IMR-90 (cell line): Measurements from ENCODE around the gene ANKS4B. TPM values are rescaled to one million over a fixed set of nuclear protein-coding genes. Genes with fewer than 3 reads are reported as not detected.

Experiments
- ATAC-seq: fragments of 200-7000 bp; cut with Tn5 transposase; 2 replicates; pipeline ENCODE4 v1.9.1; 2020; ENCODE audit warnings: low read depth, mild to moderate bottlenecking, moderate library complexity
- BruUV-seq: library from RNA; stranded (reverse); fragments of 400-500 nt; replicated peaks from 2 replicates; lab custom pipeline; 2021; lab: Mats Ljungman, UMichigan
- CTCF ChIA-PET: fragments of 300-600 bp; formaldehyde crosslinking; extraction: SDS; loops from one replicate; lab custom pipeline; 2021; ENCODE audit warnings: antibody characterized with exemption; lab: Yijun Ruan, JAX
- POLR2A ChIA-PET: fragments of 300-600 bp; sonication (Branson Sonifier 250); formaldehyde crosslinking; loops from one replicate; lab custom pipeline; 2022; ENCODE audit warnings: antibody characterized with exemption; ENCODE audit not compliant: unreplicated experiment; lab: Charles Lee
- DNase-seq: peaks from one replicate; pipeline ENCODE4 v3.0.0; 2013
- H2AFZ ChIP-seq: replicated peaks from 2 replicates; pipeline ENCODE3; 2013; ENCODE audit warnings: low read length, mild to moderate bottlenecking; ENCODE audit not compliant: poor library complexity
- H2AK5ac ChIP-seq: 2 replicates; pipeline ENCODE4 v1.6.1; 2013; ENCODE audit warnings: low read depth, low read length, inconsistent platforms
- H2AK9ac ChIP-seq: replicated peaks from 2 replicates; pipeline ENCODE3; 2013; ENCODE audit warnings: mild to moderate bottlenecking, low read depth, low read length, moderate library complexity; ENCODE audit not compliant: poor library complexity
- H2BK120ac ChIP-seq: 2 replicates; pipeline ENCODE4 v1.6.1; 2013; ENCODE audit warnings: low read depth, low read length, inconsistent platforms
- H2BK15ac ChIP-seq: 3 replicates; pipeline ENCODE4 v1.6.1; 2013; ENCODE audit warnings: low read depth, low read length, inconsistent platforms
- H2BK20ac ChIP-seq: 2 replicates; pipeline ENCODE4 v1.6.1; 2013; ENCODE audit warnings: low read depth, mild to moderate bottlenecking, inconsistent platforms, low read length, moderate library complexity
- H2BK5ac ChIP-seq: 2 replicates; pipeline ENCODE4 v1.6.1; 2013; ENCODE audit warnings: mild to moderate bottlenecking, low read depth, low read length, inconsistent platforms; ENCODE audit not compliant: poor library complexity, severe bottlenecking
- H3K14ac ChIP-seq: replicated peaks from 2 replicates; pipeline ENCODE4 v1.6.1; 2013; ENCODE audit warnings: low read depth, low read length, inconsistent platforms
- H3K18ac ChIP-seq: 2 replicates; pipeline ENCODE4 v1.6.1; 2013; ENCODE audit warnings: low read depth, low read length, control low read depth
- H3K23ac ChIP-seq: 2 replicates; pipeline ENCODE4 v1.6.1; 2013; ENCODE audit warnings: low read depth, low read length, inconsistent platforms
- H3K27ac ChIP-seq: 2 replicates; pipeline ENCODE4 v1.5.1; 2013; ENCODE audit warnings: mild to moderate bottlenecking, control low read depth, low read length; ENCODE audit not compliant: insufficient read depth
- H3K27me3 ChIP-seq: 2 replicates; pipeline ENCODE4 v1.6.1; 2013; ENCODE audit warnings: low read length; ENCODE audit not compliant: control insufficient read depth, insufficient read depth
- H3K36me3 ChIP-seq: 2 replicates; pipeline ENCODE4 v1.6.1; 2013; ENCODE audit warnings: low read length, mixed read lengths; ENCODE audit not compliant: control insufficient read depth, insufficient read depth
- H3K4ac ChIP-seq: 2 replicates; pipeline ENCODE4 v1.6.1; 2013; ENCODE audit warnings: low read depth, low read length, inconsistent platforms
- H3K4me1 ChIP-seq: 2 replicates; pipeline ENCODE4 v1.6.1; 2013; ENCODE audit warnings: low read length, mixed read lengths; ENCODE audit not compliant: control insufficient read depth, insufficient read depth
- H3K4me2 ChIP-seq: 2 replicates; pipeline ENCODE4 v1.6.1; 2013; ENCODE audit warnings: low read depth, mild to moderate bottlenecking, control low read depth, low read length, moderate library complexity
- H3K4me3 ChIP-seq: 2 replicates; pipeline ENCODE4 v1.5.1; 2013; ENCODE audit warnings: low read depth, mild to moderate bottlenecking, control low read depth, low read length, moderate library complexity; ENCODE audit not compliant: insufficient read depth
- H3K56ac ChIP-seq: 2 replicates; pipeline ENCODE4 v1.6.1; 2013; ENCODE audit warnings: low read length, inconsistent platforms; ENCODE audit not compliant: insufficient read depth; ENCODE audit errors: extremely low read depth
- H3K79me1 ChIP-seq, 2 experiments: 2 replicates each; pipeline ENCODE4 v1.6.1; 2013; ENCODE audit warnings: low read length in 2 of 2, inconsistent platforms in 1 of 2, low read depth in 1 of 2
- H3K9ac ChIP-seq: 2 replicates; pipeline ENCODE4 v1.6.1; 2013; ENCODE audit warnings: low read depth, low read length, control low read depth
- H3K9me1 ChIP-seq: 2 replicates; pipeline ENCODE4 v1.6.1; 2013; ENCODE audit warnings: low read length, inconsistent platforms; ENCODE audit not compliant: insufficient read depth
- H3K9me3 ChIP-seq: 2 replicates; pipeline ENCODE4 v1.6.1; 2013; ENCODE audit warnings: low read length; ENCODE audit not compliant: control insufficient read depth, insufficient read depth
- H4K20me1 ChIP-seq: 2 replicates; pipeline ENCODE4 v1.6.1; 2013; ENCODE audit warnings: low read length, inconsistent platforms; ENCODE audit not compliant: insufficient read depth
- H4K5ac ChIP-seq: 2 replicates; pipeline ENCODE4 v1.6.1; 2013; ENCODE audit warnings: mild to moderate bottlenecking, low read depth, low read length, control low read depth
- H4K8ac ChIP-seq, 2 experiments: 2 replicates each; pipeline ENCODE4 v1.6.1; 2013; ENCODE audit warnings: low read depth in 2 of 2, low read length in 2 of 2, control low read depth in 1 of 2, inconsistent platforms in 1 of 2
- H4K91ac ChIP-seq: 2 replicates; pipeline ENCODE4 v1.6.1; 2013; ENCODE audit warnings: low read depth, low read length, inconsistent platforms; ENCODE audit not compliant: insufficient read depth
- FOS ChIP-seq: fragments of 150-350 bp; IDR thresholded peaks from 2 replicates; pipeline ENCODE4 v1.6.1; 2016; ENCODE audit warnings: low read depth, low read length
- MAZ ChIP-seq: IDR thresholded peaks from 2 replicates; pipeline ENCODE4 v1.6.1; 2012; ENCODE audit warnings: low read depth, mild to moderate bottlenecking, low read length, improper control_type of control experiment, moderate library complexity, borderline replicate concordance
- POLR2A ChIP-seq: IDR thresholded peaks from 2 replicates; pipeline ENCODE4 v1.6.1; 2012; ENCODE audit warnings: mild to moderate bottlenecking, low read depth, low read length
- RAD21 ChIP-seq: IDR thresholded peaks from 2 replicates; pipeline ENCODE4 v1.6.1; 2012; ENCODE audit warnings: low read length, improper control_type of control experiment
- RFX5 ChIP-seq: IDR thresholded peaks from 2 replicates; pipeline ENCODE4 v1.8.0; 2012; ENCODE audit warnings: low read depth, mild to moderate bottlenecking, low read length, moderate library complexity
- SMC3 ChIP-seq: fragments of 150-350 bp; IDR thresholded peaks from 2 replicates; pipeline ENCODE4 v1.6.1; 2016; ENCODE audit warnings: low read depth, mild to moderate bottlenecking, antibody characterized with exemption, low read length, moderate library complexity
- WGBS, 2 experiments: methylation state at CpG; one replicate each; pipeline versions ENCODE4 v1.1.5 to v1.1.7; 2013; ENCODE audit warnings: missing lambda C conversion rate in 2 of 2; ENCODE audit not compliant: insufficient read length in 1 of 2; ENCODE audit errors: extremely low coverage in 2 of 2; 5-methylcytosine and 5-hydroxymethylcytosine counted together
- dilution Hi-C: fragments of 300-500 bp; cut with HindIII; formaldehyde crosslinking; loops from one replicate; pipeline ENCODE4 v1.14.3; 2018; ENCODE audit warnings: low sequenced_read_pairs; ENCODE audit not compliant: unreplicated experiment
- in situ Hi-C: fragments of 300-500 bp; cut with MboI; formaldehyde crosslinking; loops from 3 replicates; pipeline ENCODE4 v1.14.3; 2019; ENCODE audit warnings: low sequenced_read_pairs, inconsistent platforms, mixed read lengths
- intact Hi-C: fragments of 100-400 bp; cut with micrococcal nuclease; formaldehyde crosslinking; loops from 2 replicates; pipeline ENCODE4 v1.10.0; 2022
- polyA plus RNA-seq, 3 experiments: library from polyadenylated mRNA; depleted of rRNA; stranded (reverse); fragments of >200 nt; gene quantifications; 2 replicates each; pipeline ENCODE4 v1.2.3, GENCODE V29; 2012; ENCODE audit warnings: low replicate concordance in 1 of 3
- total RNA-seq: library from RNA; depleted of rRNA; stranded (reverse); fragments of >200 nt; gene quantifications from 2 replicates; pipeline ENCODE4 v1.2.3, GENCODE V29; 2012
- TF ChIP-seq, protein P1 (sequence below): fragments of 150-350 bp; IDR thresholded peaks from 2 replicates; pipeline ENCODE4 v1.6.1; 2017; ENCODE audit warnings: mild to moderate bottlenecking, antibody characterized with exemption, low read length, low read depth

ANKS4B gene
- total and polyA plus RNA-seq, 2 of the 4 experiments (the other 2 are of a cell fraction) = not detected

GRCh38 chr16:21263640-21264570 is 30.4 kb downstream of the ANKS4B start:
- no peak overlapping the region for H3K9ac ChIP-seq
- H3K4ac ChIP-seq = no peak overlapping the region
- no peak overlapping the region for H2AFZ ChIP-seq
- H3K14ac ChIP-seq = no peak overlapping the region
- intact Hi-C loops (no loop called here), in situ Hi-C loops (no loop called here), dilution Hi-C loops (no loop called here)
- H3K4me2 ChIP-seq = no peak overlapping the region
- H3K9me1 ChIP-seq = 0 out of 2 replicates have a peak, but pooled peaks cover 3% of the 10 kb centered on the region
- H2BK20ac ChIP-seq = no peak overlapping the region
- H2BK5ac ChIP-seq = no peak overlapping the region
- CTCF ChIA-PET = no interaction called here
- H4K20me1 ChIP-seq = no peaks in the 10 kb centered on the region
- DNase-seq = peak; percentile 18
- H3K56ac ChIP-seq = no peak overlapping the region
- H2BK120ac ChIP-seq = no peak overlapping the region
- no peak overlapping the region for H4K91ac ChIP-seq
- POLR2A ChIA-PET = no interaction called here
- no peaks in the 10 kb centered on the region for H3K79me1 ChIP-seq
- no peaks in the 10 kb centered on the region; the same call in 1 of the 2 replicates for H3K4me1 ChIP-seq
- H3K27me3 ChIP-seq = peaks cover 3% of the 10 kb centered on the region; the same call in 1 of the 2 replicates
- no peak overlapping the region for H2AK9ac ChIP-seq
- H4K8ac ChIP-seq = no peak overlapping the region
- H4K5ac ChIP-seq = no peak overlapping the region
- no CpG with 5 or more reads among the region's 14 CpGs for WGBS, 2 experiments
- TF ChIP-seq SMC3 (no peak), RAD21 (no peak), RFX5 (no peak), FOS (no peak), POLR2A (no peak), MAZ (no peak)
- TF ChIP-seq, protein P1, sequence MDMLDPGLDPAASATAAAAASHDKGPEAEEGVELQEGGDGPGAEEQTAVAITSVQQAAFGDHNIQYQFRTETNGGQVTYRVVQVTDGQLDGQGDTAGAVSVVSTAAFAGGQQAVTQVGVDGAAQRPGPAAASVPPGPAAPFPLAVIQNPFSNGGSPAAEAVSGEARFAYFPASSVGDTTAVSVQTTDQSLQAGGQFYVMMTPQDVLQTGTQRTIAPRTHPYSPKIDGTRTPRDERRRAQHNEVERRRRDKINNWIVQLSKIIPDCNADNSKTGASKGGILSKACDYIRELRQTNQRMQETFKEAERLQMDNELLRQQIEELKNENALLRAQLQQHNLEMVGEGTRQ = no peak
- no peaks in the 10 kb centered on the region for H3K36me3 ChIP-seq
- BruUV-seq = no TSS peak
- H3K18ac ChIP-seq = no peak overlapping the region
- no peak overlapping the region for H2AK5ac ChIP-seq
- H3K9me3 ChIP-seq = no peaks in the 10 kb centered on the region
- H3K27ac ChIP-seq = no peak overlapping the region
- H2BK15ac ChIP-seq = no peak overlapping the region
- H3K23ac ChIP-seq = no peak overlapping the region
- peak; percentile 16; the same call in 1 of the 2 replicates for ATAC-seq
- no peak overlapping the region for H3K4me3 ChIP-seq
